ENCODE data around the gene FREM2.
A peak's percentile ranks its signal among the peaks of the same experiment; 100 is the strongest.

The FREM2 gene

GRCh38 chr13:38862443-38862842, 175.6 kb downstream of the FREM2 start:
- TF ChIP-seq NFIC (IDR thresholded peaks at IDR 0.05) = no peak
- TF ChIP-seq USF1 (IDR thresholded peaks at IDR 0.05) = no peak
- TF ChIP-seq RAD21 (IDR thresholded peaks at IDR 0.05; ENCODE audit: low read depth) = no peak
- no peak for TF ChIP-seq CEBPB (IDR thresholded peaks at IDR 0.05)
- TF ChIP-seq FOXM1 (IDR thresholded peaks at IDR 0.05; ENCODE audit: borderline replicate concordance, low read depth) = no peak
- no peak for TF ChIP-seq CREB1 (IDR thresholded peaks at IDR 0.05; ENCODE audit: low read depth)
- no peak for TF ChIP-seq TCF12 (IDR thresholded peaks at IDR 0.05; ENCODE audit: low read depth)
- no peak for TF ChIP-seq EP300 (IDR thresholded peaks at IDR 0.05; ENCODE audit: borderline replicate concordance)
- no peak for TF ChIP-seq EGR1 (IDR thresholded peaks at IDR 0.05)
- TF ChIP-seq YY1 (IDR thresholded peaks at IDR 0.05; ENCODE audit: low read depth) = no peak
- TF ChIP-seq, protein P1, sequence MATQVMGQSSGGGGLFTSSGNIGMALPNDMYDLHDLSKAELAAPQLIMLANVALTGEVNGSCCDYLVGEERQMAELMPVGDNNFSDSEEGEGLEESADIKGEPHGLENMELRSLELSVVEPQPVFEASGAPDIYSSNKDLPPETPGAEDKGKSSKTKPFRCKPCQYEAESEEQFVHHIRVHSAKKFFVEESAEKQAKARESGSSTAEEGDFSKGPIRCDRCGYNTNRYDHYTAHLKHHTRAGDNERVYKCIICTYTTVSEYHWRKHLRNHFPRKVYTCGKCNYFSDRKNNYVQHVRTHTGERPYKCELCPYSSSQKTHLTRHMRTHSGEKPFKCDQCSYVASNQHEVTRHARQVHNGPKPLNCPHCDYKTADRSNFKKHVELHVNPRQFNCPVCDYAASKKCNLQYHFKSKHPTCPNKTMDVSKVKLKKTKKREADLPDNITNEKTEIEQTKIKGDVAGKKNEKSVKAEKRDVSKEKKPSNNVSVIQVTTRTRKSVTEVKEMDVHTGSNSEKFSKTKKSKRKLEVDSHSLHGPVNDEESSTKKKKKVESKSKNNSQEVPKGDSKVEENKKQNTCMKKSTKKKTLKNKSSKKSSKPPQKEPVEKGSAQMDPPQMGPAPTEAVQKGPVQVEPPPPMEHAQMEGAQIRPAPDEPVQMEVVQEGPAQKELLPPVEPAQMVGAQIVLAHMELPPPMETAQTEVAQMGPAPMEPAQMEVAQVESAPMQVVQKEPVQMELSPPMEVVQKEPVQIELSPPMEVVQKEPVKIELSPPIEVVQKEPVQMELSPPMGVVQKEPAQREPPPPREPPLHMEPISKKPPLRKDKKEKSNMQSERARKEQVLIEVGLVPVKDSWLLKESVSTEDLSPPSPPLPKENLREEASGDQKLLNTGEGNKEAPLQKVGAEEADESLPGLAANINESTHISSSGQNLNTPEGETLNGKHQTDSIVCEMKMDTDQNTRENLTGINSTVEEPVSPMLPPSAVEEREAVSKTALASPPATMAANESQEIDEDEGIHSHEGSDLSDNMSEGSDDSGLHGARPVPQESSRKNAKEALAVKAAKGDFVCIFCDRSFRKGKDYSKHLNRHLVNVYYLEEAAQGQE (IDR thresholded peaks at IDR 0.05; ENCODE audit: low read depth) = no peak
- no peak for TF ChIP-seq ZBTB7A (IDR thresholded peaks at IDR 0.05; ENCODE audit: low read depth)
- TF ChIP-seq, protein P2, sequence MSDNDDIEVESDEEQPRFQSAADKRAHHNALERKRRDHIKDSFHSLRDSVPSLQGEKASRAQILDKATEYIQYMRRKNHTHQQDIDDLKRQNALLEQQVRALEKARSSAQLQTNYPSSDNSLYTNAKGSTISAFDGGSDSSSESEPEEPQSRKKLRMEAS (IDR thresholded peaks at IDR 0.05) = no peak
- TF ChIP-seq TEAD4 (IDR thresholded peaks at IDR 0.05) = no peak
- TF ChIP-seq TAF1 (IDR thresholded peaks at IDR 0.05; ENCODE audit: low read depth) = no peak

DNA sequence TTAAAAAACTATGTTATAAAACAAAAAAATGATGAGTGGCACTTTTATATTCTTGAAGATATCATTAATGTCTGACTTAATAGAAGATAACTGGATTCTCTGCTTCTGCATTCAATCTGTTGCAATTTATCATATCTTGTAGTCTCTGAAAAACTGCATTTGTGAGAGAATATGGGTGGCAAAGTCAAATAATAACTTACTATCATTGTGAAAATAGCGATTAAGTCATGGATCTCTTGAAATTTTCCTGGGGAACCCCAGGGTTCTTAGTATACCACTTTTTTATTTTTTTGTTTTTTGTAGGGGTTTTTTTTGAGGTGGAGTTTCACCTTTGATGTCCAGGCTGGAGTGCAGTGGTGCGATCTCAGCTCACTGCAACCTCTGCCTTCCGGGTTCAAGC, 176.7 kb downstream of the FREM2 start:
- TF ChIP-seq TAF1 (IDR thresholded peaks at IDR 0.05; ENCODE audit: low read depth) (no peak), TCF12 (IDR thresholded peaks at IDR 0.05; ENCODE audit: low read depth) (no peak), EP300 (IDR thresholded peaks at IDR 0.05; ENCODE audit: borderline replicate concordance) (no peak), FOXM1 (IDR thresholded peaks at IDR 0.05; ENCODE audit: borderline replicate concordance, low read depth) (no peak), RAD21 (IDR thresholded peaks at IDR 0.05; ENCODE audit: low read depth) (no peak), NFIC (IDR thresholded peaks at IDR 0.05) (no peak), USF1 (IDR thresholded peaks at IDR 0.05) (no peak), YY1 (IDR thresholded peaks at IDR 0.05; ENCODE audit: low read depth) (no peak), CEBPB (IDR thresholded peaks at IDR 0.05) (no peak), TEAD4 (IDR thresholded peaks at IDR 0.05) (no peak), ZBTB7A (IDR thresholded peaks at IDR 0.05; ENCODE audit: low read depth) (no peak), CREB1 (IDR thresholded peaks at IDR 0.05; ENCODE audit: low read depth) (no peak), EGR1 (IDR thresholded peaks at IDR 0.05) (no peak)
- TF ChIP-seq, protein P1 (IDR thresholded peaks at IDR 0.05; ENCODE audit: low read depth) = no peak
- TF ChIP-seq, protein P2 (IDR thresholded peaks at IDR 0.05) = no peak

DNA sequence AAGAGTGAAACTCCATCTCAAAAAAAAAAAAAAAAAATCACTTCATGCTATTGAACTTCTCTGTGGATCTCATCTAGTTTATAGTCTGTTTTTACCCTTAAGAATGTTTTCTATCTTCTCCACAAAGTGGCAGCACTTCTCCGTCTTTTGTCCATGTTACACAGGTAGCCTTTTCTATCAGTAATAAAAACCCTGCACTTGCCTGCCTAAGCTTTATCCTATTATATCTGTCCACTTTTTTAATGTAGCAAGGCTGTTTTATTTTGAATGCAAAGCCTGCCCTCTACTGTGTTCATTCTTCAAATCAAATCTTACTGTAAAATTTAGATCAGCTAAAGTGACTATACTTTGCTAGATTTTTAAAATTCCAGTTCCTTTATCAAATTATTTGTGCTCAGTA, 179.8 kb downstream of the FREM2 start:
- TF ChIP-seq, protein P2 (IDR thresholded peaks at IDR 0.05) = no peak
- no peak for TF ChIP-seq NFIC (IDR thresholded peaks at IDR 0.05)
- TF ChIP-seq RAD21 (IDR thresholded peaks at IDR 0.05; ENCODE audit: low read depth) = peak; percentile 17; the same call in 1 of the 2 replicates
- TF ChIP-seq ZBTB7A (IDR thresholded peaks at IDR 0.05; ENCODE audit: low read depth) = no peak
- no peak for TF ChIP-seq TCF12 (IDR thresholded peaks at IDR 0.05; ENCODE audit: low read depth)

DNA sequence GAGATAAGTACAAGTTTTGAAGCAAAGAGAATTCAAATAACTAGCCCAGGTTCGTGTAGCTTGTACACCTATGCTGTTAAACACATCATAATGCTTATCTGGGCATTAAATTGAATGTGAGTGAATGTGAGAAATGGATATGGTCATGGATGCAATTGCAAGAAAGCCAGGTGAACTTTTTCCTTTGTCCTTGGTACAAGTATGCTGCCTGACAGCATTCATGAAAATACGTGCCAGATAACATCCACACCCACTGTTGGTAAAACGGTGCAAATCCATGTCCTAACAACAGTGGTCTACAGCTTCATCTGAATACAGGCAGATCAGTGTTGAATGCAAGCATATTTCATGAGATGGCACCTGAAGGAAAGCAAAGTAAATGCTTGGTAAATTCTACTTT, 181.5 kb downstream of the FREM2 start:
- TF ChIP-seq CEBPB (IDR thresholded peaks at IDR 0.05) = no peak
- TF ChIP-seq TCF12 (IDR thresholded peaks at IDR 0.05; ENCODE audit: low read depth) = no peak
- no peak for TF ChIP-seq FOXM1 (IDR thresholded peaks at IDR 0.05; ENCODE audit: borderline replicate concordance, low read depth)
- no peak for TF ChIP-seq EGR1 (IDR thresholded peaks at IDR 0.05)
- TF ChIP-seq YY1 (IDR thresholded peaks at IDR 0.05; ENCODE audit: low read depth) = no peak
- TF ChIP-seq RAD21 (IDR thresholded peaks at IDR 0.05; ENCODE audit: low read depth) = no peak
- TF ChIP-seq USF1 (IDR thresholded peaks at IDR 0.05) = no peak
- no peak for TF ChIP-seq EP300 (IDR thresholded peaks at IDR 0.05; ENCODE audit: borderline replicate concordance)

DNA sequence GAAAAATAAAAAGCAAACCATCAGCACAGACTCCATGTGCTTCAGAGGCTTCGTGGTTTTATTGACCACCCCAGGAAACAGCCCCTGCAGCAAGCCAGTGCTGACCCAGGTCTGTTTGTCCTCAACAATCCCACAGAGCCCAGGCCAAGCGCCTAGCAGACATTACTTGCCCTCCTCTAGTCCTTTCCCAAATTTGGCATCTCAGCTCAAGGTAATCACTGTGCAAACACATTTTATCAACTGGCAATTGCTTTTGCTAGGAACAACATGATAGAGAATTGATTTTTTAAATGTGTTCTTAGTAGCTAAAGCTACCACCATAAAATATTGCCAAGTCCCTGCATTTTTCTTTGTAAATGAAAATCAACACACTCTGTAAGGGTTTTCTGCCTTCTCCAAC, 182.0 kb downstream of the FREM2 start:
- no peak for TF ChIP-seq ZBTB7A (IDR thresholded peaks at IDR 0.05; ENCODE audit: low read depth)
- no peak for TF ChIP-seq TCF12 (IDR thresholded peaks at IDR 0.05; ENCODE audit: low read depth)

GRCh38 chr13:38871275-38871674, 184.4 kb downstream of the FREM2 start:
- TF ChIP-seq CREB1 (IDR thresholded peaks at IDR 0.05; ENCODE audit: low read depth) (no peak), ZBTB7A (IDR thresholded peaks at IDR 0.05; ENCODE audit: low read depth) (no peak), TEAD4 (IDR thresholded peaks at IDR 0.05) (no peak), FOXM1 (IDR thresholded peaks at IDR 0.05; ENCODE audit: borderline replicate concordance, low read depth) (no peak), RAD21 (IDR thresholded peaks at IDR 0.05; ENCODE audit: low read depth) (no peak), TAF1 (IDR thresholded peaks at IDR 0.05; ENCODE audit: low read depth) (no peak), EP300 (IDR thresholded peaks at IDR 0.05; ENCODE audit: borderline replicate concordance) (no peak), CEBPB (IDR thresholded peaks at IDR 0.05) (no peak), EGR1 (IDR thresholded peaks at IDR 0.05) (no peak)
- TF ChIP-seq, protein P2 (IDR thresholded peaks at IDR 0.05) = no peak
- TF ChIP-seq, protein P1 (IDR thresholded peaks at IDR 0.05; ENCODE audit: low read depth) = no peak

Measured in Ishikawa (cell line).